Stimulated activated CD4-positive, alpha-beta T cell treated with anti-CD3 and anti-CD28 coated beads, Interleukin-12 subunit alpha, Interleukin-12 subunit beta, amount 100 ng/mL, for 4 hours (primary cell): ENCODE data around the gene SEMA3D.

Source experiments
- DNase-seq: peaks from one replicate; pipeline ENCODE4 v3.0.0-alpha.2; 2020

The SEMA3D gene

GRCh38 chr7:85183296-85183695 lies 3.6 kb downstream of the SEMA3D start:
- DNase-seq, result no peak

GRCh38 chr7:85178531-85179298 lies 8.1 kb downstream of the SEMA3D start:
- no peak for DNase-seq

GRCh38 chr7:85177316-85177715 lies 9.5 kb downstream of the SEMA3D start:
- no peak for DNase-seq

- DNase-seq, result no peak
Observed at GRCh38 chr7:85176197-85176596, 10.7 kb downstream of the SEMA3D start.

GRCh38 chr7:85175217-85175616 lies 11.6 kb downstream of the SEMA3D start:
- DNase-seq, result no peak

- DNase-seq, result no peak
Observed at GRCh38 chr7:85172530-85172941, 14.3 kb downstream of the SEMA3D start.

- no peak for DNase-seq
Observed at GRCh38 chr7:85167636-85168035, 19.2 kb downstream of the SEMA3D start.

- DNase-seq, result no peak
Observed at GRCh38 chr7:85165263-85165662, 21.6 kb downstream of the SEMA3D start.

GRCh38 chr7:85164376-85164775 lies 22.5 kb downstream of the SEMA3D start:
- no peak for DNase-seq

GRCh38 chr7:85162721-85163120 lies 24.1 kb downstream of the SEMA3D start:
- no peak for DNase-seq

- DNase-seq, result no peak
Observed at GRCh38 chr7:85160223-85160622, 26.6 kb downstream of the SEMA3D start.

- DNase-seq, result no peak
Observed at GRCh38 chr7:85159003-85159402, 27.9 kb downstream of the SEMA3D start.

- DNase-seq, result no peak
Observed at GRCh38 chr7:85156661-85157208, 30.1 kb downstream of the SEMA3D start.

GRCh38 chr7:85154282-85154937 lies 32.4 kb downstream of the SEMA3D start:
- DNase-seq, result no peak

- DNase-seq, result no peak
Observed at GRCh38 chr7:85153715-85154114, 33.1 kb downstream of the SEMA3D start.

GRCh38 chr7:85150624-85151023 lies 36.2 kb downstream of the SEMA3D start:
- DNase-seq, result no peak

- no peak for DNase-seq
Observed at GRCh38 chr7:85144771-85145170, 42.1 kb downstream of the SEMA3D start.

GRCh38 chr7:85135977-85136376 lies 50.9 kb downstream of the SEMA3D start:
- DNase-seq, result no peak

- DNase-seq, result no peak
Observed at GRCh38 chr7:85133560-85133959, 53.3 kb downstream of the SEMA3D start.

GRCh38 chr7:85133006-85133405 lies 53.9 kb downstream of the SEMA3D start:
- no peak for DNase-seq

- DNase-seq, result no peak
Observed at GRCh38 chr7:85130702-85131101, 56.2 kb downstream of the SEMA3D start.

GRCh38 chr7:85126383-85126782 lies 60.5 kb downstream of the SEMA3D start:
- no peak for DNase-seq

GRCh38 chr7:85125651-85126131 lies 61.2 kb downstream of the SEMA3D start:
- DNase-seq, result no peak

- no peak for DNase-seq
Observed at GRCh38 chr7:85125176-85125575, 61.7 kb downstream of the SEMA3D start.
